GM21619 (cell line): ENCODE data around the gene COL20A1.

Experiments
- ATAC-seq: cut with Tn5 transposase; IDR thresholded peaks from one replicate; pipeline ENCODE4 v1.9.1; 2021; ENCODE audit not compliant: unreplicated experiment

The COL20A1 gene

GRCh38 chr20:63346131-63347080 lies 53.4 kb downstream of the COL20A1 start:
- ATAC-seq, result no peak

GRCh38 chr20:63347081-63347741 lies 54.2 kb downstream of the COL20A1 start:
- no peak for ATAC-seq

DNA sequence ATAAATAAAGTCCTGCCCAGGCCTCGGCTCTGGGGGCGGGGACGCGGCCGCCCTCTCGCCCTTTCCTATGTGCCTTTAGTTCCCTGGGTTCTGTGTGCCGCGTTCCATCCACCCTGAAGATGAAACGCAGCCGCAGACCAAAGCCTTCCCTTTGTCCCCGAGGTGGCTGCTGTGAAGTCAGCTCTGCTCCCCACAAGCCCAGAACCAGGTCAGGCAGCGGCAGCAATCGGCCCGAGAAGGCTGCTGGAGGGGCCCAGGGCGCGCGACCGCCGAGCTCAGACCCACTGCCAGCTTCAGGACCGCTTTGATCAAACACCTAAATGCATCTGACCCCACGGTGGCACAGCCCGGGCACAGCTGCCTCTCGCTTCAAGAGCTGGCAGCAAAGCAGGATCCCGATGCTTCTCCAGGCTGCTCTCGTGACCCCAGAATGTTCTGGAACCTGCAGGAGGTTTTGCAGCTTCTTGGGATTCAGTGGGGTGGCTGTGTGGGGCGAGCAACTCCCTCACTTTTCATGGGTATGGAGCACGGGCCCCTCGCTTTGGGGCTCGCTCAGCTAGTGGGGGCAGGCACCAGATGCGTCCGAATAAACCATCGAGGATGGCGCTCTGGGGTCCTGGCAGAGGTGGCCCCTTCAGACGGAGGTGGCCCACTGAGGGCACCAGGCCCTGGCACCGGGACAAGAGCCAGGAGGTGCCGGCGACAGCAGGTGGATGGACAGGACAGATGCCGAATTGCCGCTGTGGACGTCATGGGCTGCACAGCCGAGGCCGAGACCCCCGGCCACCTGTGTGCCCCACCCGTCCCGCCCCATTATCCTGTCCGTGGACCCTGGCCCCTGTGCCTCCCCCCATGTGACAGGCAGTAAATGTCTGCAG lies 55.2 kb downstream of the COL20A1 start:
- no peak for ATAC-seq

DNA sequence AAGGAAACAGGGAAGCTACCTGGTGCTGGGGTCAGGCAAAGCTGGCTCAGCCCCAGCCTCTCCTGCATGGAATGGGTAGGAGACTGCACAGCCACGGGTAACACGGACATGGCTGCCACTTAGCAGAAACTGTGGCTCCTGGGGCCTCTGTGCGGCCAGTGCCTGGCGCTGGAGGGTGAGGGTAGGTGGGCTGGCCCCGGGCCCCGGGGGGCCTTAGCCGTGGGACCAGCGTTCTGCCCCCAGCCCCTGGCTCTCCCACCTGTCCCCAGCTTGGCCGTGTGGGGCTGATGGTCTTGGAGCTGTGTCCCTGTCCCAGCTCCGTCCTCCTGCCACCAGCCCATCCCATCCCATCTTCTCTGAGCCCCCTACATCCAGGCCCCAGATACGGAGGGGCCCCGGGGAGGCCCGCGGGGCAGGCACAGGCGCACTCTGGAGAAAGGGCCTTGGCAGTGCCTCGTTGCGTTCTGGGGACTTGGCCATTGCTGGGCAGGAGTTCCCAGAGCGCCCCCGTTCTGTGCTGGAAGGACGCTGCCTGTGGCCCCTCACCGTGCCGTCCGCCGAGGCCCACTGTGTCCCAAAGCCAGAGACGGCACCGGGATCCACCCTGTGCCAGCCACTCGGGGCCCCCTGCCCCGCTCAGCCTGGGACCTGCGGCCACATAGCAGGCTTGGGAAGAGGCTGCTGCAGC lies 56.0 kb downstream of the COL20A1 start:
- ATAC-seq, result no peak

- no peak for ATAC-seq
Measured at GRCh38 chr20:63349516-63349895, 56.5 kb downstream of the COL20A1 start.

DNA sequence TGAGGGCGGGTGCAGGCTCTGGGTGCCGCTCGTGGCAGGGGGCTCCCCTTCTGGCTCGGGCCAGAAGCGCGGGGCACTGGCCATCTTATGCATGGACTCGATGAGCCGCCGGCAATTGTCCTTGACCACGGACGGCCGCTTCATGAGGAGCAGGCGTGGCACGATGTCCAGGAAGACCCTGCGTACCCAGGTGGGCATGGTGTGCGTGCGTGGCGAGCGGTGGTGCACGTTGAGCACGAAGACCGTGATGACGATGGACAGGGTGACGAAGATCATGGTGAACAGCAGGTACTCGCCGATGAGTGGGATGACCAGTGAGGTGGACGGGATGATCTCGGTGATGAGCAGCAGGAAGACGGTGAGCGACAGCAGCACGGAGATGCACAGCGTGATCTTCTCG lies 57.2 kb downstream of the COL20A1 start:
- no peak for ATAC-seq

- no peak for ATAC-seq
Measured at GRCh38 chr20:63350597-63351325, 57.8 kb downstream of the COL20A1 start.

- ATAC-seq, result no peak
Measured at GRCh38 chr20:63351326-63351700, 58.3 kb downstream of the COL20A1 start.

- no peak for ATAC-seq
Measured at GRCh38 chr20:63351811-63352591, 59.0 kb downstream of the COL20A1 start.

DNA sequence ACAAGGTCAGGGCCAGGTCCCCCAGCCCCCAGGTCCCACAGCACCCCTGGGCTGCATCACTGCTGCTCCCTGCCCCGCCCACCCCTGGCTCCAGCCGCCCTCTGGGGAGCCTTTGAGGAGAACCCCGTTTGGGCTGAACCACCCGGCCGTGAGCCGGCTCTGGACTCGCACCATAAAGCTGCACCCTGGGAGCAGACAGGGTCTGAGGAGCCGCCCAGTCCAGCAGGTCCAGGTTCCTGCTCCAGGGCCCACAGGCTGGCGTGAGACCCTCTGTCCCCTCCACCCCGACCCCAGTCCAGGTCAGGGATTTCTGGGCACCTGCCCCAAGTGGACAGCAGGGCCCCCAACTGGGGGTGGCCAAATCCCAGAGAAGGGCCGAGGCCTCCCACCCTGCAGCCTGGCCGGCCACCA lies 59.8 kb downstream of the COL20A1 start:
- ATAC-seq, result no peak

- no peak for ATAC-seq
Measured at GRCh38 chr20:63354636-63355350, 61.8 kb downstream of the COL20A1 start.

DNA sequence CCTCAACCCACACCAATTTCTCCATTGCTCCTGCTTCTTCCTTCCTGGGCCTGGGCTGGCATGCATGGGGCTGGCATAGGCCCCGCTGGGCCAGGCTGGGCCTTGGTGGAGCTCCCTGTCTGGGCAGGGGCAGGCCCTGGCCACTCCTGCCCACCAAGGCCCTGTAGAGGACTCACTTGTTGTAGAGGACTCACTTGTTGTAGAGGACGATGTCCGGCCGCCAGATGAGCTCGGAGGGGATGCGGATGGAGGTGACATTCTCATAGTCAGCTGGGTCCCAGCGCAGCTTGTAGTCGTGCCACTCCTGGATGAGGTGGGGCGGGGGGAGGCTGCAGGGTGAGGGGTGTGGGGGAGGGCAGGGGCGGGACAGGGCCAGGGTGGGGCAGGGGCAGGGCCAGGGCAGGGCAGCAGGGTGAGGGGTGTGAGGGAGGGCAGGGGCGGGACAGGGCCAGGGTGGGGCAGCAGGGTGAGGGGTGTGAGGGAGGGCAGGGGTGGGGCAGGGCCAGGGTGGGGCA lies 62.9 kb downstream of the COL20A1 start:
- ATAC-seq, result no peak

GRCh38 chr20:63356511-63356910 lies 63.5 kb downstream of the COL20A1 start:
- ATAC-seq, result no peak

DNA sequence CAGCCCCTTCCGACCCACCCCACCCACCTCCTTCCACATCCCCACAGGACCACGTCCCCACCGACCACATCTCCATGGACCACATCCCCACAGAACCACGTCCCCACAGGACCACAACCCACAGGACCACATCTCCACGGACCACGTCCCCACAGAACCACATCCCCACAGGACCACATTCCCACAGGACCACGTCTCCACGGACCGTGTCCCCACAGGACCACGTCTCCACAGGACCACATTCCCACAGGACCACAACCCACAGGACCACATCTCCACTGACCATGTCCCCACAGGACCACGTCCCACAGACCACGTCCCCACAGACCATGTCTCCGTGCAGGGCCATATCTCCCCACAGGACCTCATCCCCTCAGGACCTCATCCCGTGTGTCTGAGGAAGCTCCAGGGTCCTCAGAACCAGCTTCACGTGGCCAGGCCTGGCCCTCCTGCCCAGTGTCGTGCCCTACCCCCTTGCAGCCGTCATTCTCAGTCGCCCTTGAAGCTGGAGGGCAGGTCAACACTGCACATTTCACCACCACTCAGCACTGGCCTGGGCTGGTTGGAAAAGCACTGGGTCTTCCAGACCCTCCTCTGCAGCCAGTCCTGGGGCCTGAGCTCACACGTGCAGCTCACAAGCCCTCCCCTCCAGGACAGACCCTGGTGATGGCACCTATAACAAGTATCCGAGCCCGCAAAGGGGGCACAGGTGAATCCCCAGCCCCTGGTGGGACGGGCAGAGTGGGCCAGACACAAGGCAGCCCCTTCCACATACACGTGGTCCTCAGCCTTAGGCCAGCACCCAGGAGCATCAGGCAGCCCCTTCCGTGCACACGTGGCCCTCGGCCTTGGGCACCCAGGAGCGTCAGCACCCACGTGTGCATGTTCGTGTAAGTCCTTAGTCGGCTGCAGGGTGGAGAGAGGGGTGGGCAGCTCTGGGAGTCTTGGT lies 64.2 kb downstream of the COL20A1 start:
- no peak for ATAC-seq

GRCh38 chr20:63357921-63358905 lies 65.2 kb downstream of the COL20A1 start:
- no peak for ATAC-seq
